ENCODE measurements around the gene TTLL11.
"Not testable (repeated sequence)": the region's sequence is repeated elsewhere in the genome, so short reads cannot be mapped to it uniquely, and the experiment has no call there.

TTLL11 gene

GRCh38 chr9:122011818-122012498 lies 81.2 kb downstream of the TTLL11 start:
- DNase-seq (ENCODE audit: low read depth), result no peak
- TF ChIP-seq, protein P1, sequence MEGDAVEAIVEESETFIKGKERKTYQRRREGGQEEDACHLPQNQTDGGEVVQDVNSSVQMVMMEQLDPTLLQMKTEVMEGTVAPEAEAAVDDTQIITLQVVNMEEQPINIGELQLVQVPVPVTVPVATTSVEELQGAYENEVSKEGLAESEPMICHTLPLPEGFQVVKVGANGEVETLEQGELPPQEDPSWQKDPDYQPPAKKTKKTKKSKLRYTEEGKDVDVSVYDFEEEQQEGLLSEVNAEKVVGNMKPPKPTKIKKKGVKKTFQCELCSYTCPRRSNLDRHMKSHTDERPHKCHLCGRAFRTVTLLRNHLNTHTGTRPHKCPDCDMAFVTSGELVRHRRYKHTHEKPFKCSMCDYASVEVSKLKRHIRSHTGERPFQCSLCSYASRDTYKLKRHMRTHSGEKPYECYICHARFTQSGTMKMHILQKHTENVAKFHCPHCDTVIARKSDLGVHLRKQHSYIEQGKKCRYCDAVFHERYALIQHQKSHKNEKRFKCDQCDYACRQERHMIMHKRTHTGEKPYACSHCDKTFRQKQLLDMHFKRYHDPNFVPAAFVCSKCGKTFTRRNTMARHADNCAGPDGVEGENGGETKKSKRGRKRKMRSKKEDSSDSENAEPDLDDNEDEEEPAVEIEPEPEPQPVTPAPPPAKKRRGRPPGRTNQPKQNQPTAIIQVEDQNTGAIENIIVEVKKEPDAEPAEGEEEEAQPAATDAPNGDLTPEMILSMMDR (conservative IDR thresholded peaks at IDR 0.05; ENCODE audit: low read depth, low read length), result no peak
- no peak overlapping the region for H3K4me3 ChIP-seq (ENCODE audit: low read length)

DNA sequence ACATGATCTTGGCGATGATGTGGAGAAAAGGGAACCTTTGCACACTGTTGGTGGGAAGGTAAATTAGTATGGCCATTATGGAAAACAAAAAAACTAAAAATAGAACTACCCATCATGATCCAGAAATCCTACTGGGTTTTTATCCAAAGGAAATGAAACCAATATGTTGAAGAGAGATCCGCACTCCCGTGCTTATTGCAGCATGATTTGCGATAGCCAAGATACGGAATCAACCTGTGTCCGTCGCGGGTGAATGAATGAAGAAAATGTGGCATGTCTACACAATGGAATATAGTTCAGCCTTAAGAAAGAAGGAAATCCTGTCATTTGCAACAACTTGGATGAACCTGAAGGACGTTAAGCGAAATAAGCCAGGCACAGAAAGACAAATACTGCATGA lies 84.5 kb downstream of the TTLL11 start:
- H3K4me3 ChIP-seq (ENCODE audit: low read length), result no peak overlapping the region
- TF ChIP-seq, protein P1 (conservative IDR thresholded peaks at IDR 0.05; ENCODE audit: low read depth, low read length), result no peak
- DNase-seq (ENCODE audit: low read depth), result no peak

DNA sequence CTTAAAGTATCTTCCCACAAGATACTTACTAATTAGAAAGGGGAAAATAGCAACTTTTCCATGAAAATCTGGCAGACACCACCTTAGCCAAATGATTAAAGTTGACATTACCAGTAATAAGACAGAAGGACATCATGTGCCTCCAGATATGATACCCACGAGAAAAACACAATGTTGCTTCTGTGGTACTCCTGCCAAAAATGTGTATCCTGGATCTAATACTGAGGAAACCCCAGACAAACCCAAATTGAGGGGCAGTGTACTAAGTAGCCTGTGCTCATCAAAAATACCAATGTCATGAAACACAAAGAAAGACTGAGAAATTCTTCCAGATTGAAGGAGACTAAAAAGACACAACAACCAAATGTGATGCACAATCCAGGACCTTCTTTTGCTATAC lies 85.3 kb downstream of the TTLL11 start:
- TF ChIP-seq, protein P1 (conservative IDR thresholded peaks at IDR 0.05; ENCODE audit: low read depth, low read length), result no peak
- DNase-seq (ENCODE audit: low read depth), result no peak
- H3K4me3 ChIP-seq (ENCODE audit: low read length), result no peak overlapping the region

- TF ChIP-seq, protein P1 (conservative IDR thresholded peaks at IDR 0.05; ENCODE audit: low read depth, low read length), result peak; percentile 67
- DNase-seq (ENCODE audit: low read depth), result no peak
- no peak overlapping the region for H3K4me3 ChIP-seq (ENCODE audit: low read length)
Measured at GRCh38 chr9:122005597-122005996, 87.5 kb downstream of the TTLL11 start.

DNA sequence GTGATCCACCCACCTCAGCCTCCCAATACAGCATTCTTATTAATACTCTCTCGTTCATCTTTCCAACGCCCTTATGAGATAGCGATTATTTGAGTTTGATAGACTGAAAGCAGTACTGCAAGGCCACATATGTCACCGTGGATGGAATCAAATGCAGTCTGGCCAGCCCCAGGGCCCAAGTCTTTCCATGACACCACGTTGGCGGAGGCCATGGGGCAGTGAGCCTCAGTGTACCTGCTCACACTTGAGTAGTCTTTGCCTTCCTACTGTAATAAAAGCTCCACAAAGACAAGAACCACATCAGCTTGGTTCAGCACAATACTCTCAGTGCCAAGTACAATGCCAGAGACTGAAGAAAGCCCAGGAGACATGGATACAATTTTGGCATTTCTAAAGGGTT lies 88.5 kb downstream of the TTLL11 start:
- TF ChIP-seq, protein P1 (conservative IDR thresholded peaks at IDR 0.05; ENCODE audit: low read depth, low read length), result no peak
- H3K4me3 ChIP-seq (ENCODE audit: low read length), result no peak overlapping the region
- no peak for DNase-seq (ENCODE audit: low read depth)

GRCh38 chr9:122001491-122002201 lies 91.5 kb downstream of the TTLL11 start:
- TF ChIP-seq, protein P1 (conservative IDR thresholded peaks at IDR 0.05; ENCODE audit: low read depth, low read length), result no peak
- no peak for DNase-seq (ENCODE audit: low read depth)
- H3K4me3 ChIP-seq (ENCODE audit: low read length), result no peak overlapping the region

- H3K4me3 ChIP-seq (ENCODE audit: low read length); DNase-seq (ENCODE audit: low read depth): not testable (repeated sequence)
Measured at GRCh38 chr9:122000526-122000925, 92.6 kb downstream of the TTLL11 start.

All from retinal pigment epithelial cell (primary cell).